Epithelial cell of proximal tubule (primary cell): ENCODE data around the gene TMEM120B. TPM values are rescaled to one million over a fixed set of nuclear protein-coding genes. Genes with fewer than 3 reads are reported as not detected.

Experiments
- DNase-seq: peaks from one replicate; pipeline ENCODE4 v3.0.0-alpha.2; 2011; ENCODE audit warnings: low read depth
- H3K4me3 ChIP-seq: 2 replicates; pipeline ENCODE4 v1.5.1; 2011; ENCODE audit warnings: low read depth, mild to moderate bottlenecking, low read length
- total RNA-seq: library from RNA; depleted of rRNA; stranded (reverse); fragments of >200 nt; gene quantifications from 2 replicates; pipeline ENCODE4 v1.2.3, GENCODE V29; 2015
- TF ChIP-seq, protein P1 (sequence below): conservative IDR thresholded peaks from 2 replicates; pipeline ENCODE4 v1.5.1; 2012; ENCODE audit warnings: low read depth, mild to moderate bottlenecking, low read length

Gene TMEM120B
- total RNA-seq, 1 donor from 2014 or later, result 5.5 TPM

DNA sequence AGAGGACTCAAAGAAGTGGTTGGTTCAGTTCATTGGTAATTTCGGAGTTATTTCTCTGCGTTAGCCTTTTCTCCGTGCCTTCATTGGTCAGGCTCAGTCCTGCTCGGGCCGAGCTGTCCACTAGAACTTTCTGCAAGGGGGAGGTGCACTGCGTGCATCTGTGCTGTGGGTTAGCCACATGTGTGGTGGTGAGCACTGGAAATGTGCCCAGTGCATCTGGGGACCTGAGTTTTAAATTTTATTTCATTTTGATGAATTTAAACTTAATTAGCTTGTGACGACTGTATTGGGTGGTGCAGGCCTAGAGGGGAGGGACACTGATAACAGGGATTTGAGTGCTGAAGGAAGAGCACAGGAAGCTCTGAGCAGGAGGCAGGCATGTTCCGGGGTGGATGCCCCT, 115.8 kb downstream of the TMEM120B start:
- H3K4me3 ChIP-seq, result no peak overlapping the region
- TF ChIP-seq, protein P1, sequence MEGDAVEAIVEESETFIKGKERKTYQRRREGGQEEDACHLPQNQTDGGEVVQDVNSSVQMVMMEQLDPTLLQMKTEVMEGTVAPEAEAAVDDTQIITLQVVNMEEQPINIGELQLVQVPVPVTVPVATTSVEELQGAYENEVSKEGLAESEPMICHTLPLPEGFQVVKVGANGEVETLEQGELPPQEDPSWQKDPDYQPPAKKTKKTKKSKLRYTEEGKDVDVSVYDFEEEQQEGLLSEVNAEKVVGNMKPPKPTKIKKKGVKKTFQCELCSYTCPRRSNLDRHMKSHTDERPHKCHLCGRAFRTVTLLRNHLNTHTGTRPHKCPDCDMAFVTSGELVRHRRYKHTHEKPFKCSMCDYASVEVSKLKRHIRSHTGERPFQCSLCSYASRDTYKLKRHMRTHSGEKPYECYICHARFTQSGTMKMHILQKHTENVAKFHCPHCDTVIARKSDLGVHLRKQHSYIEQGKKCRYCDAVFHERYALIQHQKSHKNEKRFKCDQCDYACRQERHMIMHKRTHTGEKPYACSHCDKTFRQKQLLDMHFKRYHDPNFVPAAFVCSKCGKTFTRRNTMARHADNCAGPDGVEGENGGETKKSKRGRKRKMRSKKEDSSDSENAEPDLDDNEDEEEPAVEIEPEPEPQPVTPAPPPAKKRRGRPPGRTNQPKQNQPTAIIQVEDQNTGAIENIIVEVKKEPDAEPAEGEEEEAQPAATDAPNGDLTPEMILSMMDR, result no peak
- DNase-seq, result no peak

DNA sequence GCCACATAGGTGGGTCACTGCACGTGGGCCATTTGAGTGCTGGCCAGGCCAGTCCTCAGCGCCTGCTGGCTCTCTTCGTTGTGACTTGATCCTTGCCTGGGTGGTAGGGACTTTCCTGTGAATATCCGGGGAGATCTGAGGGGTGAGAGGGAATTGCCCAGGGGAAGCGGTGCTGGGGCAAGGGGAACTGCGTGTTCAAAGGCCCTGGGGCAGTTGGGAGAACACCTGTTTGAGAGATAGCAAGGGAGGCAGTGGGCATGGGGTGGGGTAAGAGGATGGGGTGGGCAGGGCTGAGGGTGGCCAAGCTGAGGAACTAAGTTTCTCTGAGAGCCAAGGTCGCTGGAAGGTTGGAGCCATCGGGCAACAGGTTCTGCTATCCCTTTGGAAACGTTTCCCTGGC, 116.3 kb downstream of the TMEM120B start:
- TF ChIP-seq, protein P1, result no peak
- DNase-seq, result no peak
- H3K4me3 ChIP-seq, result no peak overlapping the region

DNA sequence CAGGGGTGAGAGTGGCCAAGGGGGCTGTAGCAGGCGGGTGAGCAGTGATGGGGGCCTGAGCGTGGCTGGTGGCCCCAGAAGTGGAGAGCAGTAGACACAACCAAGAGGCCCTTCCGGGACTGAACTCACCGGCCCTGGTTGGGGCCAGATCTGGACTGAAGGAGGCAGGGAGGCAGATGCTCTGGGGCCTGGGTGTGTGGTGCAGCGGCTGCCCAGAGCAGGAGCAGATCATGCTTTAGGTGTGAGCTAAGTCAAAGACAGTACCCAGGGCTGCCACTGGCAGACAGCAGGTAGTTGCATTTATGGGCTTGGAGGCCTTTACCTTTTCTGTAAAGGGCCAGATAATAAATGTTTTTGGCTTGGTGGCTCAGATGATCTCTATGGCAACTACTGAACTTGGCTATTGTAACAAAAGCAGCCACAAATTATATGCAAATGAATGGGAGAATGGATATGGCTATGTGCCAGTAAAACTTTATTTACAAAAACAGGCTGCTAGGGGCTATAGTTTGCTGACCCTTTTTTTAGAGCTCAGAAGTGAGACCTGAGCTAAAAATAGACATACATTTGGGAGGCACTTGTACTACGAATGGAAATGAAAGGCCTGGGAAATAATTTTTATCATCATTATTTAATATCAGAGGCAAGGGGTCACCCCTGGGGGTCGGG, 116.8 kb downstream of the TMEM120B start:
- TF ChIP-seq, protein P1, result no peak
- no peak overlapping the region for H3K4me3 ChIP-seq
- DNase-seq, result no peak

DNA sequence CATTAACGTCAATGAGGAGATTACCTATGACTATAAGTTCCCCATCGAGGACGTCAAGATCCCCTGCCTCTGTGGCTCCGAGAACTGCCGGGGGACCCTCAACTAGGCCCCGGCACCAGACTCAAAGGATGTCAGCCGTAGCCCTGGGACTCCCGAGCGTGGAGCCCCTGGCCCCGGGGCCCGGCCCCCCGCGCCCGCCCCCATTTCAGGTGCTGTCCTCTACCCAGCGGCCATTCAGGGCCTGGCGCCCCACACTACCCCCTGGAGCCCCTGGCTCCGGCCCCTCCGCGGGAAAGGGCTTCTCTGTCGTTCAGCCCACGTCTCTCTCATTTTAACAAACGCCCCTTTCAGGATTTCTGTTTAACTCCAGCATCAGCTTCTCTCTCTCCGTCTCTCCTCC, 117.6 kb downstream of the TMEM120B start:
- no peak overlapping the region for H3K4me3 ChIP-seq
- DNase-seq, result no peak
- TF ChIP-seq, protein P1, result no peak

DNA sequence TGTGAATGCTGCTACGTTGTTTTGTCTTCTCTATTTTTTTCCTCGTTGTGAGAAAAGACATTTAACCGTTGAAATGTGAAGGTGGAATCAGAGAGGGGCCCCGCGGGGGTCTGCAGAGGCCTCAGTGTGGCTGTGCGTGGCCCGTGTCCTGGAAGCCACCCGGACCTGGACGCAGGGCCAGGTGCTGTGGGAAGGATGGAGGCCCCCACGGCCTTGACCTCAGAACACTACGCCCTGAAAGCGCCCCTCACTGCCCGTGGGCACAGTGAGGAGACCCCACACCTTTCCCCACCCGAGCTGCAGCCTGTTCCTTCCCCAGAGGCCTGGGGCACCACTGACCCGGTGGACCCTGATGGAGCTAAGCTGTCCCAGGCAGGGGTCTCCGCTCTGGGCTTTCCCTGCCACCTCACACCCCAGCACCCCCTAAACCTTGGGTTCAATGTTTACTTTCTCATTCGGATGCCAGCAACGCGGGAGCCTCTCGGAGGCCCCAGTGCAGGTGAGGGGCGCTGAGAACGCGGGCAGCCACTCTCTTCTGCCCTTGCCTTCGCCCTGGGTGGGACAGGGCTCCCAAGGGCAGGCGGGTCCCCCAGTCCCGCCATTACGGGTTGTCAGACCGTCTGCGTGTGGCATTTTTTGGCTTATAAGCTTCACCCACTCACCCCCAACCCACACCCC, 118.2 kb downstream of the TMEM120B start:
- TF ChIP-seq, protein P1, result no peak
- no peak for DNase-seq
- H3K4me3 ChIP-seq, result no peak overlapping the region

Other genes starting within 250 kb of the TMEM120B start
- 23.8 and 33.1 TPM in 2 replicates for gene KDM2B, start 131.7 kb upstream of the TMEM120B start, total RNA-seq
- gene ORAI1, start 86.2 kb upstream of the TMEM120B start, total RNA-seq, result 19.4 and 20.1 TPM in 2 replicates
- gene MORN3, start 43.1 kb upstream of the TMEM120B start, total RNA-seq, result 0.81 TPM in 1 of 2 replicates, not detected in the other
- gene RHOF, start 80.9 kb downstream of the TMEM120B start, total RNA-seq, result 180 and 181 TPM in 2 replicates
- gene SETD1B, start 91.3 kb downstream of the TMEM120B start, total RNA-seq, result 4.4 and 5.2 TPM in 2 replicates
- gene HPD, start 146.1 kb downstream of the TMEM120B start, total RNA-seq, result 0.12 TPM in 1 of 2 replicates, not detected in the other
- gene PSMD9, start 176.0 kb downstream of the TMEM120B start, total RNA-seq, result 44.2 and 108 TPM in 2 replicates
- gene CFAP251, start 205.8 kb downstream of the TMEM120B start, total RNA-seq, result 2.2 and 4.6 TPM in 2 replicates